Raji (cell line): ENCODE measurements around the gene LRRC8C.

Experiments used
- POLR2A ChIP-seq: IDR thresholded peaks from 2 replicates; pipeline ENCODE4 v1.6.1; 2011; ENCODE audit warnings: low read depth, low read length, control low read depth; ENCODE audit not compliant: insufficient read depth

Gene LRRC8C

GRCh38 chr1:89622895-89623294, 10.0 kb upstream of the LRRC8C start:
- no peak for TF ChIP-seq POLR2A

GRCh38 chr1:89624314-89624713, 8.6 kb upstream of the LRRC8C start:
- TF ChIP-seq POLR2A: no peak

- TF ChIP-seq POLR2A: no peak
Observed at GRCh38 chr1:89624715-89625323, 8.1 kb upstream of the LRRC8C start.

DNA sequence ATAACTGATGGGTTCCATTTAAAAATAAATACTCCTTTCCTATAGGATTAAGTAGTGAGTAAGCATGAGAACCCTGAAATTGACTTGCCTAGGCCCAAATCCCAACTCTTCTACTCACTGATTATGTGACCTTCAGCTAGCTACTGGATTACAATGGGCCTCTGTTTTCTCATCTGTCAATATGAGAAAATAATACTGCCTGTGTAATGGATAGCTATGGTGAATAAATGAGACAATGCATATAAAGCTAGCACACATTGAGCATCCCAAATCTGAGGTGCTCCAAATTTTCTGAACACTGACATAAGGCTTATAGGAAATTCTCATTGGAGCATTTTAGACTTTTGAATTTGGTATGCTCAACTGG, 5.3 kb upstream of the LRRC8C start:
- no peak for TF ChIP-seq POLR2A

DNA sequence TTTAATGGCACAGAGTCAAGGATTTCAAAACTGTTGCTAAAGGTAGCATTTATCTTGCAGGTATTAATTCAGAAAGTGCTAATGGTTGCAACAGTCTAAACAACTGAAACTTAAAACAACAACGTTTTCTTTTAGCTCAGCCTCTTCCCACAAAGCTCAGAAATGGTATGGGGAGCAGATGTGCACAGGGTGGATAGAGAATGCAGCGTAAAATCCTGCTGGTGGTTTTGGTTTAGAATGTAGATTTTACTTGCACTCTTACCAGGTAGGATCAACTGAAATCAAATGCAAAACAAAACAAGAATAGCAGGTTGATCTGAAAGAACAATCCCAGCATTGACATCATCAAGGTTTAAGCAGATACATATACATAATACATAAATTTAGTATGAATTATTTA, 3.8 kb upstream of the LRRC8C start:
- no peak for TF ChIP-seq POLR2A

GRCh38 chr1:89630048-89630447, 2.9 kb upstream of the LRRC8C start:
- no peak for TF ChIP-seq POLR2A

- no peak for TF ChIP-seq POLR2A
Observed at GRCh38 chr1:89631816-89632656, 884 bp upstream of the LRRC8C start.

DNA sequence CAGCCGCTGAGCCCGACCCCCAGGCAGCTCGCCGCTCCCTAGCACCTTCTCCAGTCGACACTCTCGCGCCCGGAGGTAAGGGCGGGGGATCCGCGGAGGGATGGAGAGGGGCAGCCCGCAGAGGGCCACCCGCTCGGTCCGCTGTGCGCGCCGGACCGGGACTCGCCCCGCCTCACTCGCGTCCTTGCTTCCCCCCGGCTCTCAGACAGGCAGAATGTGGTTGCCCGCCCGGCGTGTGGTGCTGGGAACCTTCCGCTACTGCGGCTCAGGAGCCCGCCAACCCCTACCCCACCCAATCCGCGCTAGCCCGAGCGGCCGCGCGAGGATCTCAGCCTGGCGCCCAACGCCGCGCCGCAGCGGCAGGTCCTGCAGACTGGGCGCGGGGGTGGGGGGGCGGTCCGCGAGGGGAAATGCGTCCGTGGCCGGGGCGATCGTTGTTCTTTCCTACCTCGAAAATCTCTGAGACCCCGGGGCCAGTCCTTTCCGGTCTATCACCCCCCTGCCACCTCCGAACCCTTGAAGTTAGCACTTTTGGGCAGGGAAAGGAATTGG, 404 bp downstream of the LRRC8C start:
- TF ChIP-seq POLR2A: peak; percentile 64

DNA sequence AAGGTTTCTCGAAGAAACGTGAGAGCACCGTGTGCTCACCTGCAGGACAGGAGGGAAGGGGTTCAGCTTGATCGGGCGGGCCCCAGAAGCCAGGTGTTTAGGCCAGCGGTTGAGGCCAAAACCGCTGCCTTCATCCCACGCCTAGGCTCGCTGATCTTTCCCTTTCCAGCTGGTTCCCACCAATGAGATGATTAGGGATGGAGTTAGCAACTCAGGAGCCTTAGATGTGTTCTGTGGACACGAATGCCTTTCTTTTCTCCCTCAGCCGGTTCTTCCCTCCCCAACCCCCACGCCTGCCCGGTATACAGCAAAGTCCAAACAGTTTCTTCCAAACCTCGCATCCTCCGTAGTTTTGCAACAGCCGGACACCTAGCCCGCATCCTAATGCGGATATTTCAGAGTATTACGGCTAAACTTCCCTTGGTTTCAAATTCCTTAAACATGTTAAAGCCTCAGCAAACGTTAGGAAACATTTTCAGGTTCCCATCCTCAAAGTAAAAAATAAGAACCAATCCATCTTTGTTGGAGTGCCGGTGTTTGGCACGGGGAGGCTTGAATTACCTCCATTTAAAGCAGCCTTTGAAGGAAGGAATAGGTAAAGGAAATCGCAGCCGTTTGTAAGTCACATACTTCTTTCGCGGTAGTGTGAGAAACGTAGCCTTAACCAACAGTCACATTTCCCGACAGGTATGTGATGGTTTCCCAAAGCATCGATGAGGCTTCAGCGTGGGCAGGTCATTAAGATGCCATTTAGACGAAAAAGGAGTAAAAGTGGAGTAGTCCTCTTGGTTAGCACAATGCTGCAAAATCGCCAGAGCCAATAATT, 1.1 kb downstream of the LRRC8C start:
- no peak for TF ChIP-seq POLR2A

DNA sequence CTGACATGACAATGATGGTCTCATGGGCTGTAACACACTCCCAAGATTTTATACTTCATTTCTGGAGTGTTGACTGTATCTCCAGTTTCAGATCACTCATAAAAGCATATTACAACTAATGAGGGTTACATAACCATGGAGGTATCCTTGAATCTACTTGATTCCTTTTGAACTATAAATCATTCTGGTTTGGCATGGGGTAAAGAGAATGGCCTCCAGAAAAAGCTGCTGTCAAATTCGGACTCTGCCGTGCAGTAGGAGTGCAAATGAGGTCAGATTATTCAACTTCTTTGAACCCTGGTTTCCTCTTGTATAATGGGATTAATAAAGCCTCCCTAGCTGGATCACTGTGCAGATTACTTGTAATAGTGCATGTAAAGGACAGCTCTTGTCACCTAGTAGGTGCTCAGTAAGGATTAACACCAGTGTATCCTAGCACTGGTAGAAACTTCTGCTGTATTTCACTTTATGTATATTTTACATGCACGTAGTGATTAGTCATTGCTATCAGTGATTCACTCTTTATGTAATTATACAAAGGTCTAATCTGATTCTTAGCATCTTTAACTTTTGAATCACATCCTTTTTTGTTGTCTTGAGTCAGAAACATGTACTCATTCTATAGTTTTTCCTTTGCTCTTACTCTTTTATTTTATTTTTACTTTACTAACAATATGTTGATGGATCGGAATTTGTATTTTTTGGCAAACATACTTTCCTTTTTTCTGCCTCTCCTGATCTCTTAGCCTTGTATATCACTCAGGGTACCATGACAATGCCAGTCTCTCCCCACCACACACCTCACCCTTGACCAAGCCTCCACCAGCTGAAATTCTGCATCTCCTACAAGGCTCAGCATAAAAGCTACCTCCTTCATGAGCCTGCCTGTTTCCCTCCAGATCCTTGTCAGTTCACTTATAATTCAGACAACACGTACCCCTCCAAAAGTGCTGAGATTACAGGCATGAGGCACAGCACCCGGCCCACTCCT, 3.2 kb downstream of the LRRC8C start:
- no peak for TF ChIP-seq POLR2A

DNA sequence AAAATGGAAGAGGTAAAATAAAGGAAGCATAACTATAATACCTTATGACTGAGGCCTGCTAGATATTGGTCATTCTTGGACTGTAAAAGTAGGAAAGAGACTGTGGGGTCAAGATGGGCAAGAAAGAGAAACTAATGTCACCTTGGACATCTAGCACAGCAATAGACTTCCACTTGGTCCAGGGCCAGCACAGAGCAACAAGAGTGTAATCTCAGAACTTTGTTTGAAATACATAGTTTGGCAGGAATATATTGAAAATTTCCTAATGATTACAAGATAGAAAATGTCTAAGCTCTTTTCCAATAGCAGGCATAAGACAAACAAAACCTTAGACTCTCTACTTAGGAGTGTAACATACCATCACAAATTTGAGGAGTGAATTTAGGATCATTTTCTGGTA, 4.6 kb downstream of the LRRC8C start:
- TF ChIP-seq POLR2A: no peak

DNA sequence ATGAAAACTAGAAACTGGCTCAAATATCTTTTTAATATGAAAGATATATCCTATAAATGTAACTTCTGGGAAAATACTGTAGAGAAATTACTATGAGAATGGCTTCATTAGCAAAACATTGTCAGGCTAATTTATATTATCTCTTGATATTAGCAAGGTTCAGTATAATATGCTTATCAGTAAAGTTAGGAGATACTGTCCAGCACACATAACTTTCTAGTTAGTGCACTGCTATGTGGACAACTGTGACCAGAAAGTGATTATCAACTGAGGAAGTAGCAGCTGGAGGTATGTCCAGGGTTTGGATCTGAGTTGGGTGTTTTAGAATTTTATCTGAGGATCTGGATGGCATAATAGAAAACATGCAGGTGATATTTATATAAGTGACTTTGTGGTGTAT, 7.5 kb downstream of the LRRC8C start:
- no peak for TF ChIP-seq POLR2A

GRCh38 chr1:89641781-89642180, 8.9 kb downstream of the LRRC8C start:
- no peak for TF ChIP-seq POLR2A

GRCh38 chr1:89643577-89643976, 10.7 kb downstream of the LRRC8C start:
- no peak for TF ChIP-seq POLR2A
